NCI-H2171 treated with DMSO at 0.1 percent for 48 hours (cell line): ENCODE measurements around the gene TTC27.
A peak's percentile ranks its signal among the peaks of the same experiment; 100 is the strongest.
"Not testable (repeated sequence)": the region's sequence is repeated elsewhere in the genome, so short reads cannot be mapped to it uniquely, and the experiment has no call there.

Experiments used
- DNase-seq: peaks from one replicate; lab custom pipeline; 2025; lab: John Stamatoyannopoulos, UW

The TTC27 gene

GRCh38 chr2:32807662-32808061 is 179.8 kb downstream of the TTC27 start:
- no peak for DNase-seq

GRCh38 chr2:32810909-32811495 is 183.2 kb downstream of the TTC27 start:
- no peak for DNase-seq

- no peak for DNase-seq
Observed at GRCh38 chr2:32811696-32812095, 183.8 kb downstream of the TTC27 start.

- no peak for DNase-seq
Observed at GRCh38 chr2:32812316-32812715, 184.5 kb downstream of the TTC27 start.

- DNase-seq: no peak
Observed at GRCh38 chr2:32820088-32820487, 192.2 kb downstream of the TTC27 start.

- no peak for DNase-seq
Observed at GRCh38 chr2:32820701-32821100, 192.9 kb downstream of the TTC27 start.

- DNase-seq: no peak
Observed at GRCh38 chr2:32824070-32824809, 196.4 kb downstream of the TTC27 start.

- DNase-seq: peak; percentile 35
Observed at GRCh38 chr2:32825291-32825712, 197.5 kb downstream of the TTC27 start.

- DNase-seq: no peak
Observed at GRCh38 chr2:32830196-32830595, 202.3 kb downstream of the TTC27 start.

- no peak for DNase-seq
Observed at GRCh38 chr2:32832821-32833220, 205.0 kb downstream of the TTC27 start.

- DNase-seq: no peak
Observed at GRCh38 chr2:32833709-32834108, 205.9 kb downstream of the TTC27 start.

- DNase-seq: no peak
Observed at GRCh38 chr2:32835148-32835547, 207.3 kb downstream of the TTC27 start.

GRCh38 chr2:32836933-32837332 is 209.1 kb downstream of the TTC27 start:
- no peak for DNase-seq

- no peak for DNase-seq
Observed at GRCh38 chr2:32838418-32838817, 210.6 kb downstream of the TTC27 start.

GRCh38 chr2:32838949-32839348 is 211.1 kb downstream of the TTC27 start:
- DNase-seq: no peak

- DNase-seq: no peak
Observed at GRCh38 chr2:32841931-32842898, 214.4 kb downstream of the TTC27 start.

- DNase-seq: no peak
Observed at GRCh38 chr2:32843699-32844098, 215.8 kb downstream of the TTC27 start.

GRCh38 chr2:32844253-32844652 is 216.4 kb downstream of the TTC27 start:
- DNase-seq: no peak

- not testable (repeated sequence) for DNase-seq
Observed at GRCh38 chr2:32846274-32846673, 218.4 kb downstream of the TTC27 start.

- DNase-seq: no peak
Observed at GRCh38 chr2:32847734-32848133, 219.9 kb downstream of the TTC27 start.

- DNase-seq: no peak
Observed at GRCh38 chr2:32849456-32850194, 221.8 kb downstream of the TTC27 start.
